Activated CD4-positive, alpha-beta memory T cell treated with anti-CD3 and anti-CD28 coated beads, Interleukin-2, amount 10 ng/mL, durations not matched to agents 7 days and 5 days (primary cell): ENCODE data around the gene SPG11. TPM values are rescaled to one million over a fixed set of nuclear protein-coding genes. Genes with fewer than 3 reads are reported as not detected.
A peak's percentile ranks its signal among the peaks of the same experiment; 100 is the strongest.
"Not testable (repeated sequence)": the region's sequence is repeated elsewhere in the genome, so short reads cannot be mapped to it uniquely, and the experiment has no call there.

Source experiments
- CTCF ChIA-PET: fragments of 350-600 bp; sonication (Branson Sonifier 250); formaldehyde crosslinking; loops from one replicate; lab custom pipeline; 2021; ENCODE audit warnings: antibody characterized with exemption, inconsistent platforms; lab: Charles Lee
- POLR2A ChIA-PET: fragments of 350-600 bp; sonication (Branson Sonifier 250); formaldehyde crosslinking; loops from one replicate; lab custom pipeline; 2021; ENCODE audit warnings: antibody characterized with exemption; lab: Charles Lee
- DNase-seq: peaks from one replicate; pipeline ENCODE4 v3.0.0-alpha.2; 2020
- H3K27ac Mint-ChIP-seq: one replicate; pipeline ENCODE4 v1.8.0; 2021; ENCODE audit warnings: mild to moderate bottlenecking, mixed read lengths
- H3K27me3 Mint-ChIP-seq: one replicate; pipeline ENCODE4 v1.8.0; 2021; ENCODE audit warnings: mixed read lengths
- H3K36me3 Mint-ChIP-seq: one replicate; pipeline ENCODE4 v1.8.0; 2021; ENCODE audit warnings: low read depth, mixed read lengths
- H3K4me1 Mint-ChIP-seq: one replicate; pipeline ENCODE4 v1.8.0; 2021; ENCODE audit warnings: mixed read lengths
- H3K4me3 Mint-ChIP-seq: one replicate; pipeline ENCODE4 v1.8.0; 2021; ENCODE audit warnings: mild to moderate bottlenecking, mixed read lengths
- H3K9me3 Mint-ChIP-seq: one replicate; pipeline ENCODE4 v1.8.0; 2021; ENCODE audit warnings: mixed read lengths
- total RNA-seq, 2 experiments: library from RNA; stranded (reverse); gene quantifications; one replicate each; pipeline ENCODE4 v1.2.3, GENCODE V29; 2021

Gene SPG11
- total RNA-seq, 2 experiments from 2014 or later, result 76.9 to 84.4 TPM

DNA sequence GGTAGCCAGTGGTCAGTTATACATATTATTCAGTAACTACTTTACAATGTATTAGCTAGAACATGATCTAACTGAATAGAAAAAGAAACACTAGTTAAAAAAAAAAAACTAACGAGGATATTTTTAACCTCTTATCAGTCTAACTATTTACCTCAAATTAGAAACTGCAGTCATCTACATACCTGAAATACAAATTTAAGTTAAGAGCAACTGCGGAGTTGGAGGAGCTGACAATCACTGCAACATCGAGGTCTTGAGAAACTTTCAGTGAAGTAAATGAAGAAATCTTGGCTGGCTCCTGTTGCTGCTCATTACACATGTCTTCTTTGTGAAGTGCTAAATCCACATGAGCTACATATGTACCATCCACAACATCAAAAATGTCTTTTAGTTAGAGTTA, 6.5 kb downstream of the SPG11 start:
- ChIA-PET POLR2A (interaction anchor here (0.7 to 1.7 kb wide), 5 partner anchors 20 to 79 kb away, joined by 3 to 7 read pairs (median 4); partner anchors contain the start of genes B2M, PATL2 and TRIM69), CTCF (interaction anchor here (0.9 to 1.7 kb wide), 4 partner anchors 9 to 82 kb away, joined by 3 to 4 read pairs (median 3); no protein-coding TSS in a partner anchor)
- Mint-ChIP-seq H3K4me3 (no peak overlapping the region), H3K36me3 (peaks cover 53% of the 10 kb centered on the region), H3K9me3 (no peaks in the 10 kb centered on the region), H3K27ac (no peak overlapping the region), H3K4me1 (peaks cover 21% of the 10 kb centered on the region), H3K27me3 (no peaks in the 10 kb centered on the region)
- DNase-seq, result no peak

GRCh38 chr15:44656298-44656697, 7.2 kb downstream of the SPG11 start:
- Mint-ChIP-seq H3K27ac (no peak overlapping the region), H3K36me3 (peaks cover 60% of the 10 kb centered on the region), H3K4me3 (no peak overlapping the region), H3K9me3 (no peaks in the 10 kb centered on the region), H3K27me3 (no peaks in the 10 kb centered on the region), H3K4me1 (peaks cover 17% of the 10 kb centered on the region)
- CTCF ChIA-PET, result interaction anchor here (0.9 to 1.7 kb wide), 4 partner anchors 9 to 83 kb away, joined by 3 to 4 read pairs (median 3); no protein-coding TSS in a partner anchor
- POLR2A ChIA-PET, result interaction anchor here (1.2 to 1.7 kb wide), 4 partner anchors 55 to 79 kb away, joined by 3 to 7 read pairs (median 4); partner anchors contain the start of genes B2M, PATL2 and TRIM69
- no peak for DNase-seq

DNA sequence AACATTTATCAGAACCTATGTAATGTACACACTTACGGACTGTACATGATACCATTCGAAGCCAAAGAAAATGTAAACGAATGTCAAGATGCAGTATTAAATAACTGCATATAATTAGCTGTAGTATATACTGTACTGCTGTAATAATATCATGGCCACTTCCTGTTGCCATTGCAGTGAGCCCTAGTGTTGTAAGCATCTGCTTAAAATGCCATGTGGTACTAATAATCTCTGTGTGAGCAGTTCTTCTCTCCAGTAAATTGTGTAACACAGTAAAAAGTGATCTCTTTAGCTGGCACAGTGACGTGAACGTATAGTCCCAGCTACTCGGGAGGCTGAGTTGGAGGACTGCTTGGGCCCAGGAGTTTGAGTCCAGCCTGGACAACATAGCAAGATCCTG, 8.6 kb downstream of the SPG11 start:
- H3K9me3 Mint-ChIP-seq, result no peaks in the 10 kb centered on the region
- peaks cover 67% of the 10 kb centered on the region for H3K36me3 Mint-ChIP-seq
- H3K27ac Mint-ChIP-seq, result no peak overlapping the region
- DNase-seq, result no peak
- no peak overlapping the region for H3K4me3 Mint-ChIP-seq
- ChIA-PET POLR2A (interaction anchor here (1.2 kb wide), 2 partner anchors 56 to 57 kb away, joined by 4 to 6 read pairs; partner anchors contain the start of genes B2M and PATL2), CTCF (interaction anchor here (0.6 to 1.0 kb wide), 2 partner anchors 8 to 197 kb away, joined by 3 read pairs; no protein-coding TSS in a partner anchor)
- no peaks in the 10 kb centered on the region for H3K27me3 Mint-ChIP-seq
- peaks cover 13% of the 10 kb centered on the region for H3K4me1 Mint-ChIP-seq

DNA sequence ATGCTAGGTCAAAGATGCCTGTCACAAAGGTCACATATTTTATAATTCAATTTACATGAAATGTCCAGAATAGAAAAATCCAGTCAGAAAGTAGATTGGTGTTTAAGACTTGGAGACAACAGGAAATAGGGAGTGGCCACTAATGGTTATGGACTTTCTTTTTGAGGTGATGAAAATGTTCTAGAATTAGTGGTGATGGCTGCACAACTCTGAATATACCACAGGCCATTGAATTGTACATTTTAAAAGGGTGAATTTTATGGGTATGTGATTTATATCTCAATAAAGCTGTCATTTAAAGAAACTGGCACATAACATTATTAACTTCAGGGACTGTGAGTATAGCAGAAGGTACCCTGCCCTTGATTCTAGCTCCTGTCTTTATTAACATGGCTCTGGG, 15.8 kb downstream of the SPG11 start:
- no peak overlapping the region for H3K4me3 Mint-ChIP-seq
- H3K27ac Mint-ChIP-seq, result no peak overlapping the region
- peaks cover 42% of the 10 kb centered on the region for H3K4me1 Mint-ChIP-seq
- no peaks in the 10 kb centered on the region for H3K27me3 Mint-ChIP-seq
- H3K36me3 Mint-ChIP-seq, result peaks cover 73% of the 10 kb centered on the region
- peaks cover 12% of the 10 kb centered on the region for H3K9me3 Mint-ChIP-seq
- ChIA-PET CTCF (interaction anchor here (1.0 kb wide), 1 partner anchor 9 kb away, joined by 3 read pairs; no protein-coding TSS in a partner anchor), POLR2A (interaction anchor here (1.1 to 1.6 kb wide), 2 partner anchors 16 to 79 kb away, joined by 3 to 7 read pairs; partner anchors contain the start of gene SPG11)
- DNase-seq, result no peak

DNA sequence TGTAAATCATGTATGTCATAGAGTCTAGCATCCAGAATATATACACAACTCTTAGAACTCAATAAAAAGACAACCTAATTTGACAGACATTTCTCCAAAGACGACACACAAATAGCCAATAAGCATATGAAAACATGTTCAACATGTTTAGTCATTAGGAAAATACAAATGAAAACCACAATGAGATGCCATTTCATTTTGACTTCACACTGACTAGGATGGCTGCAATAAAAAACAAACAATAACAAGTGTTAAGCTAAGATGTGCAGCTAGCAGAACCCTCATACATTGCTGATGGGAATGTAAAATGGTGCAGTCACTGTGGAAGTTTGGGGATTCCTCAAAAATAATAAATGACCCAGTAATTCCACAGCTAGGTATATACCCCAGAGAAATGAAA, 16.4 kb downstream of the SPG11 start:
- Mint-ChIP-seq H3K36me3 (peaks cover 69% of the 10 kb centered on the region), H3K27ac (peak overlapping the region; percentile 14), H3K4me3 (no peak overlapping the region), H3K27me3 (no peaks in the 10 kb centered on the region), H3K9me3 (peaks cover 12% of the 10 kb centered on the region), H3K4me1 (peaks cover 42% of the 10 kb centered on the region)
- no peak for DNase-seq
- POLR2A ChIA-PET, result interaction anchor here (1.1 to 1.6 kb wide), 2 partner anchors 16 to 80 kb away, joined by 3 to 7 read pairs; partner anchors contain the start of gene SPG11
- CTCF ChIA-PET, result interaction anchor here (1.0 kb wide), 1 partner anchor 10 kb away, joined by 3 read pairs; no protein-coding TSS in a partner anchor

- peaks cover 12% of the 10 kb centered on the region for H3K9me3 Mint-ChIP-seq
- H3K27me3 Mint-ChIP-seq, result no peaks in the 10 kb centered on the region
- ChIA-PET CTCF (no interaction called here), POLR2A (interaction anchor here (0.6 to 1.6 kb wide), 3 partner anchors 16 to 90 kb away, joined by 3 read pairs; partner anchors contain the start of gene TRIM69)
- peaks cover 42% of the 10 kb centered on the region for H3K4me1 Mint-ChIP-seq
- H3K27ac Mint-ChIP-seq, result no peak overlapping the region
- H3K4me3 Mint-ChIP-seq, result no peak overlapping the region
- H3K36me3 Mint-ChIP-seq, result peaks cover 67% of the 10 kb centered on the region
- no peak for DNase-seq
Measured at GRCh38 chr15:44646460-44646859, 17.0 kb downstream of the SPG11 start.

DNA sequence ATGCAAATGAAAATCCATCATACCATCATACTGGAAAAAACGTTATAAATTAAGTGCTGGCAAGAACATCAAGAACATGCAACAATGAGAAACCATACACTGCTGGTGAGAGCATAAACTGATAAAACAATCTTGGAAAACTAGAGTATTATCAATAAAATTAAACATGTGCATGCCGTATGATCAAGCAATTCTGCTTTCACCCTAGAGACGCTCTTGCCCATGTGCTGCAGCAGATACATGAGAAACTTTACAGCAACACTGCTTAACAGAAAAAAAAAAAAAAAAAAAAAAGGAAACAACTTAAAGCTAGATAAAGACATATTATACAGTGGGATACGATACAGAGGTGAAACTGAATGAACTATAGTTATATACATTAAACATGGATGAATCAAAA, 21.8 kb downstream of the SPG11 start:
- POLR2A ChIA-PET, result no interaction called here
- H3K9me3 Mint-ChIP-seq, result peaks cover 10% of the 10 kb centered on the region
- DNase-seq, result no peak
- H3K36me3 Mint-ChIP-seq, result peaks cover 57% of the 10 kb centered on the region
- peaks cover 24% of the 10 kb centered on the region for H3K4me1 Mint-ChIP-seq
- H3K27me3 Mint-ChIP-seq, result no peaks in the 10 kb centered on the region
- no peak overlapping the region for H3K27ac Mint-ChIP-seq
- CTCF ChIA-PET, result interaction anchor here (0.6 to 0.7 kb wide), 2 partner anchors 10 to 18 kb away, joined by 3 to 5 read pairs; no protein-coding TSS in a partner anchor
- H3K4me3 Mint-ChIP-seq, result no peak overlapping the region

DNA sequence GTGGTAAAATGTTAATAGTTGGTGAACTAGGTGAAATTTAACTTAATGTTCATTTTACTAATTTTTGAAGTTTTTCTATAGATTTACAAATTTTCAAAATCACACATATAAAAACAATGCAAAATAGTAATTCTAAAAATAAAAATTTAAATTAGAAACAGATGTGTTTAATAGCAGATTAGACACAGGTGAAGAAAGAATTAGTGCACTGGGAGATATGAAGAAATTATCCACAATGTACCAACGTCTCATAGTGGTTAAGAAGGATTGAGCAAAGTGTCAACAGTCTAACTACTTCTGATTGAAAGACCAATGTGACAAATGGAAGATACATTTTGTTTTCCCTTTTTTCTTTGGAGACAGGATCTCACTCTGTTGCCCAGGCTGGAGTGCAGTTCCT, 26.5 kb downstream of the SPG11 start:
- Mint-ChIP-seq H3K36me3 (peaks cover 50% of the 10 kb centered on the region), H3K9me3 (peaks cover 2% of the 10 kb centered on the region), H3K4me3 (no peak overlapping the region), H3K27ac (no peak overlapping the region), H3K27me3 (no peaks in the 10 kb centered on the region), H3K4me1 (peaks cover 15% of the 10 kb centered on the region)
- DNase-seq, result no peak
- CTCF ChIA-PET, result no interaction called here
- POLR2A ChIA-PET, result interaction anchor here (1.6 kb wide), 1 partner anchor 74 kb away, joined by 5 read pairs; the partner anchor contains the start of genes B2M and PATL2

GRCh38 chr15:44633603-44634002, 29.9 kb downstream of the SPG11 start:
- ChIA-PET POLR2A (interaction anchor here (0.9 to 1.8 kb wide), 3 partner anchors 29 to 96 kb away, joined by 3 to 6 read pairs (median 4); partner anchors contain the start of genes B2M, PATL2 and SPG11), CTCF (interaction anchor here (1.3 to 1.6 kb wide), 2 partner anchors 26 to 29 kb away, joined by 3 to 6 read pairs; partner anchors contain the start of gene SPG11)
- H3K27ac Mint-ChIP-seq, result peak overlapping the region; percentile 59
- DNase-seq, result no peak
- H3K9me3 Mint-ChIP-seq, result peaks cover 2% of the 10 kb centered on the region
- H3K36me3 Mint-ChIP-seq, result peaks cover 55% of the 10 kb centered on the region
- H3K4me1 Mint-ChIP-seq, result peaks cover 17% of the 10 kb centered on the region
- no peak overlapping the region for H3K4me3 Mint-ChIP-seq
- no peaks in the 10 kb centered on the region for H3K27me3 Mint-ChIP-seq

DNA sequence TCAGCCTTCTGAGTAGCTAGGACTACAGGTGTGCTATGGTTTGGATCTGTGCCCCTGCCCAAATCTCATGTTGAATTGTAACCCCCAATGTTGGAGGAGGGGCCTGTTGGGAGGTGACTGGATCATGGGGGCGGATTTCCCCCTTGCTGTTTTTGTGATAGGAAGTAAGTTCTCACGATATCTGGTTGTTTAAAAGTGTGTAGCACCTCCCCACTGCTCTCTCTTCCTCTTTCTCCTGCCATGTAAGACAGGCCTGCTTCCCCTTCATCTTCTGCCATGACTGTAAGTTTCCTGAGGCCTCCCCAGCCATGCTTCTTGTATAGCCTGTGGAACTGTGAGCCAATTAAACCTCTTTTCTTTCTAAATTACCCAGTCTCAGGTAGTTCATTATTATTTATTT, 38.2 kb downstream of the SPG11 start:
- not testable (repeated sequence) for H3K9me3 Mint-ChIP-seq, H3K4me1 Mint-ChIP-seq, DNase-seq, H3K27me3 Mint-ChIP-seq, H3K4me3 Mint-ChIP-seq, H3K27ac Mint-ChIP-seq
- ChIA-PET POLR2A (interaction anchor here (0.6 kb wide), 1 partner anchor 12 kb away, joined by 3 read pairs; no protein-coding TSS in a partner anchor), CTCF (interaction anchor here (0.6 to 1.2 kb wide), 2 partner anchors 31 to 882 kb away, joined by 3 read pairs; no protein-coding TSS in a partner anchor)
- peaks cover 68% of the 10 kb centered on the region for H3K36me3 Mint-ChIP-seq

GRCh38 chr15:44623178-44623577, 40.3 kb downstream of the SPG11 start:
- no peak overlapping the region for H3K27ac Mint-ChIP-seq
- DNase-seq, result no peak
- no peaks in the 10 kb centered on the region for H3K9me3 Mint-ChIP-seq
- H3K36me3 Mint-ChIP-seq, result peaks cover 63% of the 10 kb centered on the region
- POLR2A ChIA-PET, result interaction anchor here (0.5 to 0.6 kb wide), 2 partner anchors 113 to 813 kb away, joined by 3 read pairs; partner anchors contain the start of gene TRIM69
- CTCF ChIA-PET, result interaction anchor here (0.6 kb wide), 1 partner anchor 8 kb away, joined by 4 read pairs; no protein-coding TSS in a partner anchor
- peaks cover 7% of the 10 kb centered on the region for H3K4me1 Mint-ChIP-seq
- H3K27me3 Mint-ChIP-seq, result no peaks in the 10 kb centered on the region
- H3K4me3 Mint-ChIP-seq, result no peak overlapping the region

- Mint-ChIP-seq H3K4me1 (peaks cover 4% of the 10 kb centered on the region), H3K27me3 (no peaks in the 10 kb centered on the region), H3K4me3 (no peak overlapping the region), H3K9me3 (no peaks in the 10 kb centered on the region), H3K36me3 (peaks cover 68% of the 10 kb centered on the region), H3K27ac (no peak overlapping the region)
- POLR2A ChIA-PET, result no interaction called here
- no peak for DNase-seq
- CTCF ChIA-PET, result interaction anchor here (0.5 to 1.9 kb wide), 2 partner anchors 35 to 400 kb away, joined by 3 to 7 read pairs; no protein-coding TSS in a partner anchor
Measured at GRCh38 chr15:44620081-44620480, 43.4 kb downstream of the SPG11 start.

GRCh38 chr15:44616974-44617373, 46.5 kb downstream of the SPG11 start:
- no peak overlapping the region for H3K4me3 Mint-ChIP-seq
- H3K9me3 Mint-ChIP-seq, result no peaks in the 10 kb centered on the region
- CTCF ChIA-PET, result no interaction called here
- H3K27ac Mint-ChIP-seq, result no peak overlapping the region
- POLR2A ChIA-PET, result no interaction called here
- peaks cover 70% of the 10 kb centered on the region for H3K36me3 Mint-ChIP-seq
- no peaks in the 10 kb centered on the region for H3K4me1 Mint-ChIP-seq
- DNase-seq, result no peak
- H3K27me3 Mint-ChIP-seq, result no peaks in the 10 kb centered on the region
